Erythroblast (primary cell): Measurements from ENCODE around the gene GPC3.
"Not testable (repeated sequence)": the region's sequence is repeated elsewhere in the genome, so short reads cannot be mapped to it uniquely, and the experiment has no call there.

ENCODE experiments used
- GATA1 ChIP-seq: IDR thresholded peaks from 2 replicates; pipeline ENCODE4 v1.6.1; 2011; ENCODE audit warnings: low read depth, mild to moderate bottlenecking, control low read depth, low read length, moderate library complexity
- POLR2A ChIP-seq: IDR thresholded peaks from 2 replicates; pipeline ENCODE4 v1.6.1; 2011; ENCODE audit warnings: mild to moderate bottlenecking, low read length

- not testable (repeated sequence) for TF ChIP-seq POLR2A, GATA1
These were observed 30.9 kb upstream of the GPC3 start for GRCh38 chrX:134016309-134016708.
